Measurements from ENCODE around the gene AMFR.

The AMFR gene

GRCh38 chr16:56425439-56425832 lies at the start of gene AMFR:
Gene AMFR (minus strand): TSS chr16:56425545. CDS start chr16:56425327, 218 bp downstream.
- no peak for DNase-seq

DNA sequence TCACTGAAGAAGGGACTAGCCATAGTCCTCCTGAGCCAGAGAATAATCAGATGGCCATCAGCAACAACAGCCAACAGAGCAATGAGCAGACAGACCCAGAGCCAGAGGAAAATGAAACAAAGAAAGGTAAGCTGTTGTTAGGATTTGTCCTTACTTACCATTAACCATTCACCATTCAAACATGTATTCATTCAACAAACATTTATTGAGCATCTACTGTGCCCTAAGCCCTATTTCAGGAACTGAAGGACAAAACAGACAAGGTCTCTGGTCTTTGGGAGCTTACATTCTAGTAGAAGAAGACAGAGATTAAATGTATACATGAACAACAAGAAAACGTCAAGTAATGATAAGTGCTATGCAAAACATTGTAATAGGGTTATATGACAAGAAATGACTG lies 45.3 kb upstream of the AMFR start:
- DNase-seq, result no peak

DNA sequence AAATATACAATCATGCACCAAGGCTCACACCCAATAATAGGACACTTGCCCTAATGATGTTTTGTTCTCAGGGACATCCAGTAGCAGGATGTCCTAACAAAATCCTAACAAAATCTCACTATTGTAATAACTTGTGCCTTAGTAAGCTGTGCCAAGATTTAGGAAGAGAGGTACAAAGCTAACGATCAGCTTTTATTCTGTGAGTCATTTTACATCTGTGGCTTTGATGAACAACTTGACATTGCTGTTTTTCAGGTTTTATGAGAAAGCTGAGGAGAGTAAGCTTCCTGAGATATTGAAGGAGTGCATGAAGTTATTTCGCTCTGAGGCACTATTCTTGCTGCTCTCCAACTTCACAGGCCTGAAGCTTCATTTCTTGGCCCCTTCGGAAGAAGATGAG lies 44.9 kb upstream of the AMFR start:
- DNase-seq, result no peak

GRCh38 chr16:56469748-56470147 lies 44.4 kb upstream of the AMFR start:
- no peak for DNase-seq

DNA sequence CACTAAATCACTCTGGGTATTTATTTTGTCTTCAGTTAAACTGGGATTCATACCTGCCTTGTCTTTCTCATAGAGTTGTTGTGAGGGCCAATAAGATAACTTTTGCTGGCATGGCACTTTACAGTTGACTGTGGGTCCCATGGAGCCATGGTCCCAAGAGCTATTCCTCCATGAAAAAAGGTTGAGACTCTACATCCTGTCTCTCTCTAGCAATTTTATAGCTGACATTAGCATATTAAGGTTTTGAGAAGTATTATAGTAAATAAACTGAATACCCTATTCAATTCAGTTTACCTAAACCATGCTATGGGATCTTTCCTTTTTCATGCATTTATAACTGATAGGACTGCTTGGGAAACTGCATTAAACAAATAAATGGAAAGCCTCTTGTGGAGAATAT lies 43.5 kb upstream of the AMFR start:
- no peak for DNase-seq

GRCh38 chr16:56466344-56466743 lies 41.0 kb upstream of the AMFR start:
- no peak for DNase-seq

DNA sequence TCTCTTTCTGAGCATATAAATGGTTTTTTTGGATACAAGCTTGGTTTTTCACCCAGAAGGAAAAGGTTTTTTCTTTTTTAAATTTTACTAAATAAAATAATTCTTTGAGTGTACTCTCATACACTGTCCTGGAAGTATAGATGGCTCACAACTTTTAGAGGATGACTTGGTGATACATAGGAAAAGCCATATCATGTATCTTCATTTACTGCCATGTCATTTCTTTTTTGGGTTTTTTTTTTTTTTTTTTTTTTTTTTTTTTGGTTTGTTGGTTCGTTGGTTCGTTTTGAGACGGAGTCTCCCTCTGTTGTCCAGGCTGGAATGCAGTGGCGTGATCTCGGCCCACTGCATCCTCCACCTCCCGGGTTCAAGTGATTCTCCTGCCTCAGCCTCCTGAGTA lies 37.8 kb upstream of the AMFR start:
- no peak for DNase-seq

DNA sequence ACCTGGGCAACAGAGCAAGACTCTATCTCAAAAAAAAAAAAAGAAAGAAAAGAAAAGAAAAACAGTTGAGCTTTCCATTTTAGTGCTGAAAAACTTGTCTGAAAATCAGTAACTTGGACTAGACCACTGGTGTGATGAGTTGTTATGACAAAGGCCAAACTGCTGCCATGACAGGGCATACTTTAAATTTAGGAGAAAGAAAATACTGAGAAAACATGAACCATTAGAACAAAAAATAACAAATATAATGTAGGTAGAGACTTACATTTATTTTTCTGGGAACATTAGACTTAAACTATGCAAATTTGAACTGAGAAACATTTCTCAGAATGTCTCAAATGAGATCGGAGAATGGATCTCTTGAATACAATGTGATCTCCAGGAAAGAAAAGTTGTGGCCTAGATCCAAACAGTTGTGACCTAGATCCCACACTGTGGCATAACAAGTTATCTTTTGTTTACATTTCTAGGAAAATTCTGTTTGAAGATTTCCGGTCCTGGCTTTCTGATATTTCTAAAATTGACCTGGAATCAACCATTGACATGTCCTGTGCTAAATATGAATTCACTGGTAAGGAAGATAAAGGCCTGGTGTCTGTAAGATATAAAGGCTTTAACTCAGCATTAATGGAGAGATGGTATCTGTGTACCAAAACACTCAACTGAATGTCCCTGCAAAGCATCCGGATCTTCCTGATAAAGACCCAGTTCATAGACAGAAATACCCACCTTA lies 36.9 kb upstream of the AMFR start:
- DNase-seq, result no peak

DNA sequence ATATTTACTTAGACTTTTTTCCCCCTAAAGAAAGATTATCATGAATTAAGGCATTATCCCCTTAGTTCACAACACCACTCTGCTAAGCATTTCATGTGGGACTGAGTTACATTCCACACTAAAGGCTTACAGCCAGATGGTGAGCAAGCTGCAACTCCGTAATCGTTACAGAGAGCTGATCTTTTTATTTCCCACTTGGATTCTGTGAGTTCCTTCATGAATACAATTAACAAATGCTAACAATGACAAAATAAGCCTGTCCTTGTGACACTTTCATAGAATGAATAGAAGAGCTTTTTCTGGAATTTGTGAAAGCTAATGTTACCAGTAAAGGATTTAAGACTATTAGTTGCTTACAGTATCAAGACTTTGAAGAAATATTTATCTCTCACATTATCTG lies 34.8 kb upstream of the AMFR start:
- no peak for DNase-seq

- no peak for DNase-seq
Observed at GRCh38 chr16:56457927-56458470, 32.7 kb upstream of the AMFR start.

DNA sequence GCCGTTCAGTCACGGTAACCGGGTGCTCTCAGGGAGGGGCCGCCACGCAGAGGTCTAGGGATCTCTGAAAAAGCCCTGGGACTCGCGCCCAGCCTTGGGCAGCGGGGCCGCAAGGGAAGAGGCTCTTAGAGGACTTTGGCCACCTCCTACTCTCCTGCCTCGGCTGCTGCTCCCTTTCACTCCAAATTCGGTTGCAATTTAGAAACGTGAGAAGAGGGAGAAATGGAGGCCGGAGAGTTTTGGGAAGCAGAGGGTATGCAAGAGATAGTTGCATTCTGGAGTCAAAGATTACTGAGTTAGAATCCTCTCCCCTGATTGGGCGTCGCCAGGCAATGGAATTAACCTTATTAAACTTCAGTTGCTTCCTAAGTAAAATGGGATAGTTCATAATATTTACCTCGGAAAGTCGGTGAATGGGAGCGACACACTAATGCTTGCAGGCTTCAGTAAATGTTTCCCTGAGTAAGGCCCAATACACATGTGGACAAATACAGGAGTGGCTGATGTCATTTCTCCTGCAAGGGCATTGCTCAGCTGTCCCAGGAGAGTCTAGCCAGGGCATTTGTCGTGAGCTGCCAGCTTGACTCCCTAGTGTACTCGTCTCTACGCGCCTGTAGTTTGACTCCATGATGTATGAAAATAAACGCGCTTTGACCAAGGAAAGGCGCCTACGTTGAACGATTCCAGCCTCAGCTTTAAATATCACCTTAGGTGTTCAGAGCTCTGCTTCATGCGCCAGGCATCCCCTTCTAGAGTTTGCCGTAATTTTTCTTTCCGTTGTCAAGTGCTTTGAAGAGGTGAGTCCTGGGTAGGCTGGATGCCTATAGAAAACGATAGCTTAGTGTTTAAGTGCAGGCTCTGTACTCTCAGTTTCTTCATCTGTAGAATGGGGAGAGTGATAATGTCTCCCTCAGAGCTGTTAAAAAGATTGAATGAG lies 26.7 kb upstream of the AMFR start:
- no peak for DNase-seq

- DNase-seq, result peak; percentile 85
Observed at GRCh38 chr16:56450986-56451752, 25.8 kb upstream of the AMFR start, which contains the start of the genes NUDT21 and OGFOD1. Gene NUDT21 (minus strand): TSS chr16:56451332. CDS start chr16:56451202, 130 bp downstream. Gene OGFOD1 (plus strand): TSS chr16:56451554. CDS start chr16:56451613, 59 bp downstream.

DNA sequence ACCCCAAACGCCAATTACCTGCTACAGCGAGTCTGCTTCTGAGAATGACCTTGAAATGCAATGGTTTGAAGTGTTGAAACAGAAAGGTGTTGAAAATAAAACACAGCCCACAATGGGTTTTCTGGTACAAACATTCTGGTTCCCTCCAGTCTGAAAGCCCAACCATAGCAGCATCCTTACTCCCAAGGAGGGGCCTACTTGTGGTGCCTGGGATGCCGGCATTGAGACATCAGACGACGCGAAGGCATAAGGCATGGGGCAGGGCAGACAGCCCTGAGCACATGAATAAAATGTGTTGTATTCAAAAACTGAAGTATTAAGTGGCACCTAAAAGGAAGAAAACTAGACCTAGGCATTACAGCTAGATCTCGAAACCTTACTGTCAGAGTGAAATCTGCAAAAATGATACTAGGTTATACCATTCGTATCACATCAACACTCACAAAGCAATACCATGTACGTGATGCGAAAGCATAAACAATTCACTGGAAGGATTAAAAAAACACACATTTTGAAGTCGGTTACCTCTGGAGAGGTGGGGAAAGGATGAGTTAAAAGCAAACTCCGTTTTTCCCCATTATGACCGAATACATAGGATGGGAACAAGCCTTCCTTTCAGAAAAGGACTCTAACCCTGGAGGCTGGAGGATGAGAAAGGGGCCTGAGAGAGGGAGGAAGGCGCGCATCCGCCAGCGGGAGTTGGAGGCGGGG lies 25.1 kb upstream of the AMFR start:
- DNase-seq, result no peak

GRCh38 chr16:56448005-56448404 lies 22.7 kb upstream of the AMFR start:
- no peak for DNase-seq

DNA sequence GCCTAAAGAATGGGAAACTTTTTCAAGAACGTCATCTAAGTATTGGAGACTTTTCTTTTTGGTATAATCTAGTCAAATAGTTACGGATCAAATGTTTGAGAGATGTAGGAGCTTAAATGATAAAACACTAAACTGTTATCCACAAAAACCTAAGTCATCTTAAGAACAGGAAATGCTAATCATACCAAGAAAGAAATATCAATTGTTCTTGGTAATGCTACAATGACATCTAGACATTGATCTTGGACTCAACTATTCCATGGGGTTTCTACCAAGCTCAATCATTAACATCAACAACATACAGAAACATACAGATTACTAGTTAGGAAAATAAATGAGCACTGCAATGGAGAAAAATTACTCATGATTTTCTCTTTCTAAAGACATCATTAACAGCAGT lies 21.9 kb upstream of the AMFR start:
- DNase-seq, result no peak

DNA sequence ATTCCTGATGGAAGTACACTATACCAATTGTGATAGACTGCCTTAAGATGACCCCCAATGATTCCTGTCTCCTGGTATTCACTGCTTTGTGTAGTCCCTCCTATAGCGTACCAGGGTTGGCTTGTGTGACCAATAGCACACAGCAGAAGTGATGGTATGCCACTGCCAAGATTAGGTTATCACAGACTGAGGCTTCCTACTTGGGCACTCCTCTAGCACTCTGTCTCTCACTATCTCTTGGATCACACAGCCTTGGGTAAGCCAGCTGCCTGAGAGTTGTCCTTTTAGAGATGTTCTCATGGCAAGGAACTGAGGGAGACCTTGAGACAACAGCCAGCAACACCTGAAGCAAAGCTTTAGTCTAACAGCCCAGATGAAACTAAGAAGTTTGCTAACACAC lies 12.7 kb upstream of the AMFR start:
- no peak for DNase-seq

DNA sequence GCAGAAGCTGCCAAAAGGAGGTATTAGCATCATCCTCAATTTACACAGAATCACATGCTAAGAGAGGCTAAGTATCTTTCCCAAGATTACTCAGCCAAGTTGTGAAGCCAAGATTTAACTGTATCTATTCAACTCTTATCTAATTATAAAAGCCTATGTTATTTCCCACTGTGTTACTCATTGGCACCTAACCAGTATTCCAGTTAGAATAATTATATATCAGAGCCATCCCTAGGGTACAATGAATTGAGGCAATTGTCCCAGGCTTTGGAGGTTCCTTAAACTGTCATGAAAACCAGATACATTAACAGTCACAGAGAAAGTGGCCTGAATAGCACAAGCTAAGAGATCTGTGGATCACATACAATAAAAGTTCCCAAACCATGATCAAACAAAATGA lies 10.9 kb upstream of the AMFR start:
- no peak for DNase-seq

GRCh38 chr16:56428091-56428490 lies 2.7 kb upstream of the AMFR start:
- DNase-seq, result no peak

DNA sequence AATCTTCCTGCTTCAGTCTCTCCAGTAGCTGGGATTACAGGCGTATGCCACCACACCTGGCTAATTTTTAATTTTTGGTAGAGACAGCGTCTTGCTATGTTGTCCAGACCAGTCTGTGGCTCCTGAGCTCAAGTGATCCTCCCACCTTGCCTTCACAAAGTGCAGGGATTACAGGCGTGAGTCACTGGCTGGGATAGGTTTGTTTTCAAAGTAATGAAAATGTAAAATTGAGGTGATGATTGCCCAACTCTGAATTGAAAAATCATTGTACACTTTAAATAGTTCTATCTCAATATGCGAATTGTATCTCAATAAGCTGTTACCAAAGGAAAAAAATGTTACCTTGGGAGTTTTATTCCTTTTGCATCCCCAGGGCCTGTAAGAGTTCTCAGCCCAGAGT lies 1.2 kb upstream of the AMFR start:
- DNase-seq, result no peak

DNA sequence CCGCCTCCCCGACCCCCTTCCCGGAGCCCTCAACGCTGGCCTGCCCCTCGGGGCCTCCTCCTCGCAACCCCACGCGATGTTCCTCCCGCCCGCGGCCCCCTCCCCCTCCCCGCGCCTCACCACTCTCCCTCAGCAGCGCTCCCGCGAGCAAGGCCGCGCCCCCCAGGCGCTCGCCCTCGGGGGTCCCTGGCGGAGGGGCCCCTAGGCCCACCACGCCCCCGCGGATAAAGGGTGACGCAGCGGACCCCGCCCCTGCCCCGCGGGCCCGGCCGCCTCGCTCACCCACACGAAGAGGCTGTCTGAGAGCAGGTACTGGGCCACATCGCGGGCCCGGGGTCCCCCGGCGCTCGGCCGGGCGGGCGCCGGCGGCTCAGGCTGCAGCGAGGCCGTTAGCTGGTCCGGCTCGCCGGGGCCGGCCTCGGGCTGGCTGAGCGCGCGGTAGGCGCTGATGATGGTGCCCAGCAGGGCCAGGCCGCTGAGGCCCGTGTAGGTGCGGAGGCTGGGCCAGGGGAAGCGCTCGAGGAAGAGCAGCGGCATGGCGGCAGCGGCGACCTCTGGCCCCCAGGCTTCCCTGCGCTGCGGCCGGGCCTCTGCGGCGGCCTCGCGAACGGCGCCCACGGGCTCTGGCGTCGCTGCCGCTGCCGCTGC lies 430 bp downstream of the AMFR start:
- no peak for DNase-seq

GRCh38 chr16:56424404-56424764 lies 961 bp downstream of the AMFR start:
- no peak for DNase-seq

All from NCI-H1417 treated with DMSO at 0.1 percent for 48 hours (cell line).